K562 (cell line): ENCODE data around the gene ARMH1. TPM values are rescaled to one million over a fixed set of nuclear protein-coding genes. Genes with fewer than 3 reads are reported as not detected.

ENCODE experiments used
- BACH1 ChIP-seq: fragments of 200-800 bp; sonication (Bioruptor generic); IDR thresholded peaks from 2 replicates; pipeline ENCODE4 v1.6.1; 2016; ENCODE audit warnings: missing genetic modification characterization, missing compliant biosample characterization
- BMI1 ChIP-seq: fragments of 150-350 bp; IDR thresholded peaks from 2 replicates; pipeline ENCODE4 v1.6.1; 2014; ENCODE audit warnings: low read length
- ESRRA ChIP-seq: fragments of 450-650 bp; IDR thresholded peaks from 2 replicates; pipeline ENCODE4 v1.6.1; 2014; ENCODE audit warnings: low read depth, mild to moderate bottlenecking, moderate library complexity, borderline replicate concordance
- ETV6 ChIP-seq, 3 experiments: fragments of 150-350 bp in 1 of 3; sonication (generic) in 1 of 3; formaldehyde crosslinking in 1 of 3; IDR thresholded peaks; 2 replicates each; pipeline versions ENCODE4 v1.6.1 to v1.8.0; 2014 to 2022; ENCODE audit warnings: borderline replicate concordance in 2 of 3, low read depth in 2 of 3, antibody characterized with exemption in 1 of 3, low read length in 1 of 3, mild to moderate bottlenecking in 1 of 3, missing genetic modification reagents in 1 of 3
- HINFP ChIP-seq: fragments of 450-650 bp; conservative IDR thresholded peaks from 2 replicates; pipeline ENCODE4 v1.6.1; 2016; ENCODE audit warnings: missing genetic modification characterization, low read depth, mild to moderate bottlenecking, control low read depth, missing compliant biosample characterization
- HNRNPLL ChIP-seq: fragments of 200-400 bp; formaldehyde crosslinking; IDR thresholded peaks from 2 replicates; pipeline ENCODE4 v1.6.1; 2017; ENCODE audit warnings: low read length, low read depth, mild to moderate bottlenecking; ENCODE audit not compliant: poor library complexity, severe bottlenecking
- KLF13 ChIP-seq: fragments of 450-650 bp; IDR thresholded peaks from 2 replicates; pipeline ENCODE4 v1.6.1; 2016; ENCODE audit warnings: missing genetic modification characterization, low read depth, mild to moderate bottlenecking, missing compliant biosample characterization, moderate library complexity, borderline replicate concordance
- MEIS2 ChIP-seq: fragments of 450-650 bp; IDR thresholded peaks from 2 replicates; pipeline ENCODE4 v1.6.1; 2014; ENCODE audit warnings: mild to moderate bottlenecking; ENCODE audit not compliant: partially characterized antibody
- PRDM10 ChIP-seq: fragments of 450-650 bp; IDR thresholded peaks from 2 replicates; pipeline ENCODE4 v1.6.1; 2018; ENCODE audit not compliant: partially characterized antibody
- RERE ChIP-seq: sonication (generic); formaldehyde crosslinking; IDR thresholded peaks from 2 replicates; pipeline ENCODE4 v1.8.0; 2023; ENCODE audit warnings: missing genetic modification reagents, mild to moderate bottlenecking, borderline replicate concordance
- ZKSCAN3 ChIP-seq: fragments of 250-450 bp; sonication (Bioruptor Pico); IDR thresholded peaks from 2 replicates; pipeline ENCODE4 v1.4.0; 2020
- ZNF76 ChIP-seq: fragments of 250-450 bp; sonication (Bioruptor Pico); IDR thresholded peaks from 2 replicates; pipeline ENCODE4 v1.4.0; 2020; ENCODE audit warnings: mild to moderate bottlenecking, moderate library complexity, borderline replicate concordance
- polyA plus RNA-seq, 8 experiments: library from polyadenylated mRNA; depleted of rRNA in 4 of 8; stranded (reverse) in 5 of 8; unstranded in 3 of 8; fragments of >200 nt; fragmentation: Nextera tagmentation in 2 of 8; fragmentation: Illumina TruSeq in 1 of 8; extraction: Ambion mirVana in 2 of 8; extraction: Trizol in 1 of 8; gene quantifications; 2 replicates each; pipeline versions ENCODE4 v1.2.1 to v1.2.3, GENCODE V29; 2011 to 2014; ENCODE audit warnings: inconsistent platforms in 1 of 8, missing spikeins in 1 of 8
- total RNA-seq, 7 experiments: library from RNA; depleted of rRNA in 6 of 7; stranded (reverse); fragments of >200 nt in 6 of 7; fragmentation: Illumina TruSeq in 2 of 7; extraction: Trizol in 2 of 7; gene quantifications; 2 replicates each; pipeline versions ENCODE4 v1.2.1 to v1.2.3, GENCODE V29; 2011 to 2021; ENCODE audit warnings: low replicate concordance in 1 of 7
- TF ChIP-seq, protein P1 (sequence below): sonication (generic); formaldehyde crosslinking; IDR thresholded peaks from 2 replicates; pipeline ENCODE4 v1.8.0; 2022; ENCODE audit warnings: missing genetic modification reagents, mild to moderate bottlenecking, borderline replicate concordance

ARMH1 gene
- total and polyA plus RNA-seq, 9 of the 15 experiments (the other 6 are each of a cell fraction or from before 2014, with no cell fraction given) = 0.41 TPM; not detected in 8

- TF ChIP-seq, protein P1, sequence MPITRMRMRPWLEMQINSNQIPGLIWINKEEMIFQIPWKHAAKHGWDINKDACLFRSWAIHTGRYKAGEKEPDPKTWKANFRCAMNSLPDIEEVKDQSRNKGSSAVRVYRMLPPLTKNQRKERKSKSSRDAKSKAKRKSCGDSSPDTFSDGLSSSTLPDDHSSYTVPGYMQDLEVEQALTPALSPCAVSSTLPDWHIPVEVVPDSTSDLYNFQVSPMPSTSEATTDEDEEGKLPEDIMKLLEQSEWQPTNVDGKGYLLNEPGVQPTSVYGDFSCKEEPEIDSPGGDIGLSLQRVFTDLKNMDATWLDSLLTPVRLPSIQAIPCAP (CRISPR knock-in tag) = no peak
- TF ChIP-seq RERE (CRISPR knock-in tag) (no peak), HNRNPLL (no peak), MEIS2 (peak; percentile 87), ESRRA (peak; percentile 96), ZNF76 (CRISPR knock-in tag) (no peak), HINFP (tag) (0 out of 2 replicates have a peak, but pooled peaks have one; percentile 26), ZKSCAN3 (CRISPR knock-in tag) (no peak), PRDM10 (no peak), KLF13 (no peak), BMI1 (no peak), ETV6 (IDR thresholded peaks at IDR 0.05; ENCODE audit: borderline replicate concordance in 1 of 2, low read depth in 2 of 2, low read length in 1 of 2) (peak in 1 of 2 experiments; percentile 90; a peak in 2 of 4 replicates), ETV6 (CRISPR knock-in tag; IDR thresholded peaks at IDR 0.05; ENCODE audit: borderline replicate concordance) (no peak), BACH1 (peak; percentile 54; the same call in 1 of the 2 replicates)
These were observed 2.1 kb downstream of the ARMH1 start (continued) for GRCh38 chr1:44676484-44677200.
